HepG2 (cell line): Measurements from ENCODE around the gene PDE5A.

Experiments used
- ARNT2 ChIP-seq: sonication (generic); formaldehyde crosslinking; IDR thresholded peaks from 2 replicates; pipeline ENCODE4 v1.8.0; 2022; ENCODE audit warnings: mild to moderate bottlenecking, low read depth, missing genetic modification reagents, moderate library complexity
- EP300 ChIP-seq, 3 experiments: sonication (generic) in 1 of 3; formaldehyde crosslinking in 1 of 3; IDR thresholded peaks; 2 replicates each; pipeline versions ENCODE4 v1.5.1 to v1.6.1; 2011 to 2020; ENCODE audit warnings: low read depth in 2 of 3, low read length in 2 of 3, borderline replicate concordance in 1 of 3, improper control_type of control experiment in 1 of 3, mild to moderate bottlenecking in 1 of 3, missing genetic modification reagents in 1 of 3, moderate library complexity in 1 of 3
- FOXK1 ChIP-seq: sonication (generic); formaldehyde crosslinking; IDR thresholded peaks from 2 replicates; pipeline ENCODE4 v1.4.0; 2020; ENCODE audit warnings: low read depth, missing genetic modification reagents, borderline replicate concordance
- POLR2A ChIP-seq, 2 experiments: IDR thresholded peaks; 2 replicates each; pipeline ENCODE4 v1.6.1; 2011; ENCODE audit warnings: low read depth in 2 of 2, low read length in 2 of 2, mild to moderate bottlenecking in 1 of 2, moderate library complexity in 1 of 2; ENCODE audit not compliant: insufficient read depth in 1 of 2
- ZNF234 ChIP-seq: sonication (generic); formaldehyde crosslinking; conservative IDR thresholded peaks from 2 replicates; pipeline ENCODE4 v1.5.1; 2020; ENCODE audit warnings: mild to moderate bottlenecking, missing genetic modification reagents
- ZNF253 ChIP-seq: sonication (generic); formaldehyde crosslinking; IDR thresholded peaks from 2 replicates; pipeline ENCODE4 v1.8.0; 2022; ENCODE audit warnings: mild to moderate bottlenecking, missing genetic modification reagents, borderline replicate concordance
- ZNF263 ChIP-seq: sonication (generic); formaldehyde crosslinking; IDR thresholded peaks from 2 replicates; pipeline ENCODE4 v1.4.0; 2020; ENCODE audit warnings: missing genetic modification reagents
- ZNF563 ChIP-seq: sonication (generic); formaldehyde crosslinking; IDR thresholded peaks from 2 replicates; pipeline ENCODE4 v1.8.0; 2022; ENCODE audit warnings: mild to moderate bottlenecking, moderate library complexity, missing genetic modification reagents
- ZNF724P ChIP-seq: sonication (generic); formaldehyde crosslinking; IDR thresholded peaks from 2 replicates; pipeline ENCODE4 v1.8.0; 2022; ENCODE audit warnings: missing genetic modification reagents, borderline replicate concordance
- TF ChIP-seq, protein P1 (sequence below): sonication (generic); formaldehyde crosslinking; IDR thresholded peaks from 2 replicates; pipeline ENCODE4 v1.5.0; 2020; ENCODE audit warnings: mild to moderate bottlenecking, missing genetic modification reagents, moderate library complexity
- TF ChIP-seq, protein P2 (sequence below): sonication (generic); formaldehyde crosslinking; conservative IDR thresholded peaks from 2 replicates; pipeline ENCODE4 v1.8.1; 2023; ENCODE audit warnings: missing genetic modification reagents
- TF ChIP-seq, protein P3 (sequence below): sonication (generic); formaldehyde crosslinking; IDR thresholded peaks from 2 replicates; pipeline ENCODE4 v1.8.0; 2022; ENCODE audit warnings: mild to moderate bottlenecking, missing genetic modification reagents, borderline replicate concordance

DNA sequence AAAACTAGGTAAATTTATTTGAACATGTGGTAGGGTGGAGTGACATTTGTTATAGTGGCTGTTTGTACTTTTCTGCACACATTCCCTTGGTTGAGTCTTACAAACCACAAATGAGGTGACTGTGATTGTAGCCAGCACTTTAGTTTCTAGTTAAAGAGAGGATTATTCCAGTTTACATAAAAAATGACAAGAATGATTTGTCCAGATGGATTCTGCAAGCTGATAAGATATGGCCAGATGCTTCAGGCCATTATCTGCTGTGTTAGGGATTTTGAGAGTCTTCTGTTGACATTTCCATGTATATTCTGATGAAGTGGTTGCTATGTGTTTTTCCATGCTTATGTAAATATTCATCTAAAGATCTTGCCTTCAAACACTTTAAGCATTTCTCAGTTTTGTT lies 31.0 kb upstream of the PDE5A start:
- TF ChIP-seq ARNT2 (CRISPR knock-in tag) (no peak), EP300 (IDR thresholded peaks at IDR 0.05; ENCODE audit: low read depth in 2 of 2, low read length in 2 of 2) (no peak; a peak in 1 of 4 replicates), EP300 (CRISPR knock-in tag; IDR thresholded peaks at IDR 0.05; ENCODE audit: borderline replicate concordance) (no peak), ZNF253 (no peak), POLR2A (IDR thresholded peaks at IDR 0.05; ENCODE audit: insufficient read depth in 1 of 2, low read depth in 2 of 2, low read length in 2 of 2) (no peak), ZNF263 (CRISPR knock-in tag) (no peak), FOXK1 (CRISPR knock-in tag) (no peak), ZNF234 (CRISPR knock-in tag) (no peak), ZNF563 (CRISPR knock-in tag) (no peak), ZNF724P (CRISPR knock-in tag) (no peak)
- TF ChIP-seq, protein P1, sequence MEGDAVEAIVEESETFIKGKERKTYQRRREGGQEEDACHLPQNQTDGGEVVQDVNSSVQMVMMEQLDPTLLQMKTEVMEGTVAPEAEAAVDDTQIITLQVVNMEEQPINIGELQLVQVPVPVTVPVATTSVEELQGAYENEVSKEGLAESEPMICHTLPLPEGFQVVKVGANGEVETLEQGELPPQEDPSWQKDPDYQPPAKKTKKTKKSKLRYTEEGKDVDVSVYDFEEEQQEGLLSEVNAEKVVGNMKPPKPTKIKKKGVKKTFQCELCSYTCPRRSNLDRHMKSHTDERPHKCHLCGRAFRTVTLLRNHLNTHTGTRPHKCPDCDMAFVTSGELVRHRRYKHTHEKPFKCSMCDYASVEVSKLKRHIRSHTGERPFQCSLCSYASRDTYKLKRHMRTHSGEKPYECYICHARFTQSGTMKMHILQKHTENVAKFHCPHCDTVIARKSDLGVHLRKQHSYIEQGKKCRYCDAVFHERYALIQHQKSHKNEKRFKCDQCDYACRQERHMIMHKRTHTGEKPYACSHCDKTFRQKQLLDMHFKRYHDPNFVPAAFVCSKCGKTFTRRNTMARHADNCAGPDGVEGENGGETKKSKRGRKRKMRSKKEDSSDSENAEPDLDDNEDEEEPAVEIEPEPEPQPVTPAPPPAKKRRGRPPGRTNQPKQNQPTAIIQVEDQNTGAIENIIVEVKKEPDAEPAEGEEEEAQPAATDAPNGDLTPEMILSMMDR (CRISPR knock-in tag), result no peak
- TF ChIP-seq, protein P2, sequence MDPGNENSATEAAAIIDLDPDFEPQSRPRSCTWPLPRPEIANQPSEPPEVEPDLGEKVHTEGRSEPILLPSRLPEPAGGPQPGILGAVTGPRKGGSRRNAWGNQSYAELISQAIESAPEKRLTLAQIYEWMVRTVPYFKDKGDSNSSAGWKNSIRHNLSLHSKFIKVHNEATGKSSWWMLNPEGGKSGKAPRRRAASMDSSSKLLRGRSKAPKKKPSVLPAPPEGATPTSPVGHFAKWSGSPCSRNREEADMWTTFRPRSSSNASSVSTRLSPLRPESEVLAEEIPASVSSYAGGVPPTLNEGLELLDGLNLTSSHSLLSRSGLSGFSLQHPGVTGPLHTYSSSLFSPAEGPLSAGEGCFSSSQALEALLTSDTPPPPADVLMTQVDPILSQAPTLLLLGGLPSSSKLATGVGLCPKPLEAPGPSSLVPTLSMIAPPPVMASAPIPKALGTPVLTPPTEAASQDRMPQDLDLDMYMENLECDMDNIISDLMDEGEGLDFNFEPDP (CRISPR knock-in tag), result no peak
- TF ChIP-seq, protein P3, sequence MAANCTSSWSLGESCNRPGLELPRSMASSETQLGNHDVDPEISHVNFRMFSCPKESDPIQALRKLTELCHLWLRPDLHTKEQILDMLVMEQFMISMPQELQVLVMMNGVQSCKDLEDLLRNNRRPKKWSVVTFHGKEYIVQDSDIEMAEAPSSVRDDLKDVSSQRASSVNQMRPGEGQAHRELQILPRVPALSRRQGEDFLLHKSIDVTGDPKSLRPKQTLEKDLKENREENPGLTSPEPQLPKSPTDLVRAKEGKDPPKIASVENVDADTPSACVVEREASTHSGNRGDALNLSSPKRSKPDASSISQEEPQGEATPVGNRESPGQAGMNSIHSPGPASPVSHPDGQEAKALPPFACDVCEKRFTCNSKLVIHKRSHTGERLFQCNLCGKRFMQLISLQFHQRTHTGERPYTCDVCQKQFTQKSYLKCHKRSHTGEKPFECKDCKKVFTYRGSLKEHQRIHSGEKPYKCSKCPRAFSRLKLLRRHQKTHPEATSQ (CRISPR knock-in tag), result no peak
